ENCODE measurements around the gene RPL7A.

RPL7A gene

DNA sequence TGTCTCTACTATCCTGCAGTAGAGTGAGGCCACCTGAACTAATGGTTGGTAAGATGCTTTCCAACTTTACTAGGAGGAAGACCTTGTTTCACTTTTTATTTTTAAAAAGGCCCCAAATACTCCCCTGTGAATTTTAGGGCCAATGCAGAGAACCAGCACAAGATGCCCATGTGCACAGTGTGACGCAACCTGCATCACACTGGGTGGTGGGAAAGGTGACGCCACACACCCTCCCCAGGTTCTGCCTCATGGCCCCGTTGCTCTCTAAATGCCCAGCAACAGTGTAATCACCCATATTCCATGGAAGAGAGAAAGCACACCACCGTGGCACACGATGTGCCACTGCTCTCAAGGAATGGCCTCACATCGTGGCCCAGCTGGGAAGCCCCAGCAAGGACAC is 21.4 kb downstream of the RPL7A start:
- no peak for DNase-seq (ENCODE audit: low read depth in 2 of 2)
- TF ChIP-seq CTCF (IDR thresholded peaks at IDR 0.05; ENCODE audit: low read depth, low read length), result no peak
- H3K4me3 ChIP-seq (replicated peaks in 1 of 2; ENCODE audit: low read depth in 2 of 2, low read length in 2 of 2), result no peak overlapping the region

DNA sequence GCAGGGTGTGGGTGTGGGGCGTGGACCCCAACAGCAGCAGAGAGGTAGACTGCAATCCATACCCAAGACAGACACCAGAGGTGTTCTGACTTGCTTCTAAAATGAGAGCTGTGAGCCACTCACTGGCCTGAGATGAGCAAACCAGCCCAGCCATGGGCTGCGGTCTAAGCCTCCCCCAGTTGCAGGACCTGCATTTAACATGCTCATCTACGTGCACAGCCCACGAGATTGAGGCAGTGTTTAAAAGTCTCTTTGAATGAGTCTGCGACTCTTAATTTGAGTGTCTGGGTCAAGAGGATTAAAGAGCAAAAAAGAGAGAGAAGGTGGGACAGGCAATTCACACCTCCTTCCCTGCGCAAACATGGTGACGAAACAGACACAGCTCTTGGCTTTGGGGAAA is 21.9 kb downstream of the RPL7A start:
- H3K4me3 ChIP-seq (replicated peaks in 1 of 2; ENCODE audit: low read depth in 2 of 2, low read length in 2 of 2), result no peak overlapping the region
- no peak for TF ChIP-seq CTCF (IDR thresholded peaks at IDR 0.05; ENCODE audit: low read depth, low read length)
- no peak for DNase-seq (ENCODE audit: low read depth in 2 of 2)

DNA sequence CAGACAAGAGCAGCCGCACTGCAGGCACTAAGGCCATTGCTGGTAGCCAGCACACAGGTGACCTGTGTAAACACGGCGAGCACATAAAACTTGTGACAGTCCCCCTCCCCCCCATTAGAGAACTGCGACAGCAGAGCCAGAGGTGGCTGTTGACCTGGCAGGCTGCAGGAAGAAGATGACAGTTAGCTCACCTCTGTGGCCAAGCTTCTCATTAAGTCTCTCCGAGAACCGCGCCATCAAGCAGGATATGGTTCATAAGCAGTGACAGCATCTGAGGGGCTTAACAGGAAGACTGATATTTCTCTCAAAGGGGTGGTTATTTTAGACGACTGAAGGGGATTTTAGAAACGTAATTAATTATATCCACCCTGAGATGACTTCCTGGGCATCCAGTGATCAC is 22.7 kb downstream of the RPL7A start:
- no peak for TF ChIP-seq CTCF (IDR thresholded peaks at IDR 0.05; ENCODE audit: low read depth, low read length)
- H3K4me3 ChIP-seq (replicated peaks in 1 of 2; ENCODE audit: low read depth in 2 of 2, low read length in 2 of 2), result no peak overlapping the region
- DNase-seq (ENCODE audit: low read depth in 2 of 2), result no peak

DNA sequence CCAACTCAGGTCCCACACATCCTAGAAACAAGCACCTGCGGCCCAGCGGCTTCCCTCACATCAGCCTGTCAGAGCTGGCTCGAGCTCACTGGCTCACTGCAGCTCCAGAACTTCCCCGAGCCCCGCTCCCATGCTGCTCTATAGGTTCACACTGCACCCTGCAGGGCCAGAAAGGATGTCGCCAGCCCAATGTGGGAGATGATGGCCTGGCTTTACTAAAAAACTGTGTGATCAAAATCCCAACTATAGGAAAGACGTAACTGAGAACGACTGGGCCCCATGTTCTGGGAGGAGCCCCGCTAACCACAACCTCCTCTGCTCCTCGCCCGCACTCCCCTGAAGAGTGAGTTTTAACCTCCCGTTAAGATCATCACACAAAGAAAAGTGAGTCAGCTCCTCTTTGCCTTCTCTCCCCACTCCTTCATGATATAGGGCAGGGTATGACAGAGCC is 23.3 kb downstream of the RPL7A start:
- H3K4me3 ChIP-seq (replicated peaks in 1 of 2; ENCODE audit: low read depth in 2 of 2, low read length in 2 of 2), result no peak overlapping the region

DNA sequence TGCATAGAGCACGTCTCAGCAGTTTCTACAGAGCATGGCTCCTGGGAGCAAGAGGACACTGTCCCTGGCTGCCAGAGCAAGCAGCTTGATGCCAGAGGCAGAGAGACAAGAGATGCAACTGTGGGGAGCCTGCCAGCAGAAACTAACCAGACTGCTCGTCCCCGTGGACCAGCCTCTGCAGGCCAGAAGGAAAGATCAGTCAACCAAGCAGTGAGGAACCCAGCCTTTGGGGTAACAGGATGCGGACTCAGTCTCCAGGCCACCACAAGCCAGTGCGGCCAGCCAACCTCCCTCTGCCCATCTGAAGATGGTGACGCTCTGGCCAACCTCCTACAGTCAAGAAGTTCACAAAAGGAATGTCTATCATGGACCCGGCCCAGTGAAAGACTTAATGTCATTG is 24.1 kb downstream of the RPL7A start:
- no peak overlapping the region for H3K4me3 ChIP-seq (replicated peaks in 1 of 2; ENCODE audit: low read depth in 2 of 2, low read length in 2 of 2)

More for the DNA sequence above, 23.3 kb downstream of the RPL7A start:
- no peak for DNase-seq (ENCODE audit: low read depth in 2 of 2)
- no peak for TF ChIP-seq CTCF (IDR thresholded peaks at IDR 0.05; ENCODE audit: low read depth, low read length)

DNA sequence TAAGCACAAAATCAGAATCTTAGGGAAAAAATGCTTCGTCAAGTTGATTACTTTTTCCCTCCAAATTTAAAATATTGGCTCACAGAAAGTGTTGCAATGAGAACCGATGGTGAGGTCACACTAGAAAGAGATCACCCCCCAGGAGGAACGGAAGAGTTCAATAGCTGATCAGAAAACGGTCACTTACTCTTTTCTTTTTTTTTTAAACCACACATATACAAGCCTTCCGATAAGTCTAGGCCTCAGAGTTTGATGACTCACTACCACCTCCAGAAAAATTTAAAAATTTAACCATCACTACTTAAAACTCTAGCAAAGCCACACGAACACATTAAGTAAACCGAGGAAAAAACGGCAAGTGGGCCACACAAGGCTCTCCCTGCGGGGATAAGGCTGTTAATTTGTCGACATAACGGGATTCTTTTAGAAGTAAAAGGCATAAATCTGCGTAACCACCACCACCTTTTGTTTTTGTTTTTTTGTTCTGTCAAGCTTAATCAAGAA is 26.6 kb downstream of the RPL7A start:
- TF ChIP-seq CTCF (IDR thresholded peaks at IDR 0.05; ENCODE audit: low read depth, low read length), result no peak
- DNase-seq (ENCODE audit: low read depth in 2 of 2), result peak; percentile 49 to 75
- peak overlapping the region; percentile 87 for H3K4me3 ChIP-seq (replicated peaks in 1 of 2; ENCODE audit: low read depth in 2 of 2, low read length in 2 of 2)

More for the DNA sequence above, 24.1 kb downstream of the RPL7A start:
- no peak for TF ChIP-seq CTCF (IDR thresholded peaks at IDR 0.05; ENCODE audit: low read depth, low read length)
- DNase-seq (ENCODE audit: low read depth in 2 of 2), result no peak

GRCh38 chr9:133375116-133375723 is 27.2 kb downstream of the RPL7A start:
- H3K4me3 ChIP-seq (replicated peaks in 1 of 2; ENCODE audit: low read depth in 2 of 2, low read length in 2 of 2), result peak overlapping the region; percentile 87
- TF ChIP-seq CTCF (IDR thresholded peaks at IDR 0.05; ENCODE audit: low read depth, low read length), result no peak
- DNase-seq (ENCODE audit: low read depth in 2 of 2), result peak; percentile 39 to 61
